ENCODE measurements around the gene TIMM17B.

Gene TIMM17B

DNA sequence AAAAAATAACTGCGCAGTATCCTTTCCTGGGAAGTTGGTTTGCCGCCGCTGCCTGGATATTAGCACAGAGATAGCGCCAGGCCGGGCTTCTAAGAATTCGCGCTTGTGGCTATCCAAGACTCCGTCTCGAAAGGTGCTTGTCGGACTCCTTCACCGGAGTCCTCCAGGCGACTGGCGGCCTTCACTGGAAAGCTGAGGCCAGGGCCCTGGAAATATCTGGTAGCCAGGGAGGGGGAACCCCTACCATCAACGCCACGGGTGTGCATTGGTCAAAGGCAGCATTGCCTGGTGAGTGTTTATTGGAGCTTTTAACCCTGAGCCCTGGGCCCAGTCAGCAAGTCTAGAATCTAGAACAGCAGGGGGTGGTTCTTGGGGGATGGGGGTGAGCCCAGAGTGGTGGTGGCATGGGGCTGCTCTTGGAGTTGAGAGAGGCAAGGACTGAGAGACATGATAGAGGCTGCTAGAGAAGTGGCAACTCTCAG is 21.8 kb upstream of the TIMM17B start:
- TF ChIP-seq, protein P1, sequence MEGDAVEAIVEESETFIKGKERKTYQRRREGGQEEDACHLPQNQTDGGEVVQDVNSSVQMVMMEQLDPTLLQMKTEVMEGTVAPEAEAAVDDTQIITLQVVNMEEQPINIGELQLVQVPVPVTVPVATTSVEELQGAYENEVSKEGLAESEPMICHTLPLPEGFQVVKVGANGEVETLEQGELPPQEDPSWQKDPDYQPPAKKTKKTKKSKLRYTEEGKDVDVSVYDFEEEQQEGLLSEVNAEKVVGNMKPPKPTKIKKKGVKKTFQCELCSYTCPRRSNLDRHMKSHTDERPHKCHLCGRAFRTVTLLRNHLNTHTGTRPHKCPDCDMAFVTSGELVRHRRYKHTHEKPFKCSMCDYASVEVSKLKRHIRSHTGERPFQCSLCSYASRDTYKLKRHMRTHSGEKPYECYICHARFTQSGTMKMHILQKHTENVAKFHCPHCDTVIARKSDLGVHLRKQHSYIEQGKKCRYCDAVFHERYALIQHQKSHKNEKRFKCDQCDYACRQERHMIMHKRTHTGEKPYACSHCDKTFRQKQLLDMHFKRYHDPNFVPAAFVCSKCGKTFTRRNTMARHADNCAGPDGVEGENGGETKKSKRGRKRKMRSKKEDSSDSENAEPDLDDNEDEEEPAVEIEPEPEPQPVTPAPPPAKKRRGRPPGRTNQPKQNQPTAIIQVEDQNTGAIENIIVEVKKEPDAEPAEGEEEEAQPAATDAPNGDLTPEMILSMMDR (IDR thresholded peaks at IDR 0.05; ENCODE audit: borderline replicate concordance, control extremely low read depth, extremely low read depth, insufficient read depth, missing control alignments) = no peak
- in situ Hi-C loops (cut with MboI; ENCODE audit: low sequenced_read_pairs, unreplicated experiment) = no loop called here
- DNase-seq (ENCODE audit: low spot score) = no peak

DNA sequence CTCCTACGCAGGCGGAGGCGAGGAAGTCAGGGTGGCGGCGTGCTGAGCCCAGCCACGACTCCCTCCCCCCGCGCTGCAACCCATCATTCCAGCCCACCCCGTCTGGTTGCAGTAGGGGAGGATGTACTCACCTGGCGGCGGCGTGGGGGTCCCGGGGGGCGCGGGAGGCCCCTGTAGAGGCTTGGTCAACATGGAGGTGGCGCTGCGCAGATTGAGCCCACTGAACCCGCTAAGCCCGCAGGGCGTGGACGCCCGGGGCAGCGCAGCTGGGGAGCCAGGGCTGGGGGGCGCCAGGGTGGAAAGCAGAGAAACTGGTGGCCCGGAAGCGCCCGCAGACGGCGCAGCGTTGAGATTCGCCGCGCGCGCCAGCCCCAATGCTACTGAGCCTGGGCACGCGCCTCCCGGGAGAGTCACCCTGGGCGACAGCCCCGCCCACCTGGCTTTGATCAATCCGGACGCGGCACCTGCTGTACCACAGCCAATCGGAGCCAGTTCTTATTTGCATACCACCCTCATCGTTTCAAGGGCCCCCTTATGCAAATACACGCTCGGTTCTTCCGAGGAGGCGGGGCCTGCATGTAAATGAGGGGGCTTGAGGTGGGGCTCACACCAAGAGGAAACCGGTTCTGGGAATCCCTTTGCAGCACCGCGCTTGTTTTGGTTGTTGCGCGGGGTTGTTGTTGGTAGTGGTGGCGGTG is 21.2 kb upstream of the TIMM17B start, which contains the start of gene PIM2:
PIM2 (minus strand) TSS at position 382 of the 698 bp plus-strand sequence; CDS start at position 192, 190 bp downstream.
- TF ChIP-seq, protein P1 (IDR thresholded peaks at IDR 0.05; ENCODE audit: borderline replicate concordance, control extremely low read depth, extremely low read depth, insufficient read depth, missing control alignments) = no peak
- DNase-seq (ENCODE audit: low spot score) = peak; percentile 90
- in situ Hi-C loops (cut with MboI; ENCODE audit: low sequenced_read_pairs, unreplicated experiment) = no loop called here

DNA sequence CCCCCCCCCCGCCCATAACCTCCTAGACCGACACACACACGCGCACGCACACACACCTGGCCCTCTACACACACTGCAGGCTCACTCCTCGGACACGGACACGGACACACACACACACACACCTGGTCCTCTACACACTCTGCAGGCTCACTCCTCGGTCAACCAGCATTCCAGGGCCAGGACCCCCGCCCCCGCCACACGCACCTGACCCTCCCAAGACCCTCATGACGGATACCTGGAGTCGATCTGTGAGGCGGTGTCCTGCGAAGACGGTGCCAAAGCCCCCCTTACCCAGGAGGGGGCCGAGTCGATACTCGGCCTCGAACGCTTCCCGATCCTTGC is 20.7 kb upstream of the TIMM17B start:
- TF ChIP-seq, protein P1 (IDR thresholded peaks at IDR 0.05; ENCODE audit: borderline replicate concordance, control extremely low read depth, extremely low read depth, insufficient read depth, missing control alignments) = no peak
- no peak for DNase-seq (ENCODE audit: low spot score)
- in situ Hi-C loops (cut with MboI; ENCODE audit: low sequenced_read_pairs, unreplicated experiment) = no loop called here

DNA sequence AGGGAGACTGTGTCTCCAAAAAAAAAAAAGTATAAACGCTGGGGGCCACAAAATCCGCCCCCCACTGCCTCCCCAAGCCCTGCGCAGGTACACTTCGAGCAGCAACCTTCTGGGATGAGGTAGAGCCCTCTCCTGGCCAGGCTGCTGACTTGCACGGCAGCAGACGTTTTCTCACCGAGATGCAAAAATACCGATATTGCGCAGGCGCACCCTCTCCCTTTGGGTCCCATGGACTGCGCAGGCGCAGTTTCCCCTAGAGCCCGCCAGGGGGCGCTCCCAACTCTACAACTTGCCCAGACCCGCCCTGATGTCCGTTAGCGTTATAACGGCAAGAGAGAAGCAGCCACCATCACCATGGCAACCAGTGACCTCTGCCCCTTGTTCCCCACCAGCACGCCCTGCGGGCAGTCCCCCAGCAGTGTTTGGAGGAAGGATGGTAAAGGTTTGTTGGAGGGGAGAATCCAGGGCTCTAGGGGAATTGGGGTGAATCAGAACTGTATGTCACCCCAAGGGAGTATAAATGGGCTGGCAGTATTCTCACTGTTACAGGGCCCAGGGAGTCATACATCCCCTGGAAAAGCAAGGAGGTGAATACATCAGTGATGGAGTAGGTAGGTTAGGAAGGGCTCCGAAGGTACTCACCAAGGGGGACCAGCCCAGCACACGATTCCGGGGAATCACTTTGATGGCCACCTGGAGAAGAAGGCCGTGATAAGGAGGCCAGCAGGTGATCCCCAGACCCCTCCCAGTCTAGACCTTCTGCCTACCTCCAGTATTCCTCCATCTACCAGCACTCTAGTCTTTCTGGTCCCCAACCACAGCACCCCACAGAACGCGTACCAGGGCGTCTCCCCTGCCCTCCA is 19.8 kb upstream of the TIMM17B start:
- TF ChIP-seq, protein P1 (IDR thresholded peaks at IDR 0.05; ENCODE audit: borderline replicate concordance, control extremely low read depth, extremely low read depth, insufficient read depth, missing control alignments) = peak; percentile 69
- DNase-seq (ENCODE audit: low spot score) = peak; percentile 84
- in situ Hi-C loops (cut with MboI; ENCODE audit: low sequenced_read_pairs, unreplicated experiment) = no loop called here

DNA sequence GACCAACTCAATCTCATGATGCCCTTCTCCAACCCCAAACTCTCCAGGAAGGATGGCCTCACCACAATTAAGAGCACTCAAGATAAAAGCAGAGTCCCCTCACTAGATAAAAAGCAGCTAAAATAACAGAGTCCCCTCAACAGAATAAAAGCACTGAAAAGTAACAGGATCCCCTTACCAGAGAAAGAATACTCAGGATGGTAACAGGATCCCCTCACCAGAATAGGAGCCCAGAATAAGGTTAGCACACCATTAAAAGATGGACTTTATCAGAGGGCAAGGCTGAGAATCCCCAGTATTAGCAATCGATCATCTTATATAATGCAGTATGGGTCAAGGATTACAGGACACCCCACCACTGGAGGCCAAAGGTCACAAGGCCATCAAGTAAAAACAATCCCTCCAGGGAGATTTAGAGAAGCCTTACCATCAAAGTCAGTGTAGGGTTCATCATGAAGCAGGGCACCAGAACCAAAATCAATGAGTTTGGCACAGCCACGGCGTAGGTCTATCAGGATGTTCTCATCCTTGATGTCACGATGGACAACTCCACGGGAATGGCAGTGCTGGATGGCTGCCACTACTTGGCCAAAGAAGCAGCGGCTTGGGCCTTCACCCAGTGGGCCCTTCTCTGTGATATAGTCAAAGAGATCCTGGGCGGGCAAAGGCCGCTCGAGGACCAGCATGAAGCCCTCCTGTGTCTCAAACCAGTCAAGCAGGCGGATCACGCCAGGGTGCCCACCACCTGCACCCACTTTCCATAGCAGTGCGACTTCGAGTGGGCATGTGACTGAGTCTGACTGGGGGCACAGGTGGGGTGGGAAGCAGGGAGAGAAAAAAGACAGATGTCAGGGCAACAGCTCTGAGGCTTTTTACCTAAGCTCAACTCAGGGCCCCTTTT is 17.3 kb upstream of the TIMM17B start:
- TF ChIP-seq, protein P1 (IDR thresholded peaks at IDR 0.05; ENCODE audit: borderline replicate concordance, control extremely low read depth, extremely low read depth, insufficient read depth, missing control alignments) = no peak

More for the DNA sequence above, 17.3 kb upstream of the TIMM17B start:
- DNase-seq (ENCODE audit: low spot score) = no peak
- in situ Hi-C loops (cut with MboI; ENCODE audit: low sequenced_read_pairs, unreplicated experiment) = no loop called here

Data from GM13976 (cell line).